Astrocyte (in vitro differentiated cells and primary cell): ENCODE data around the gene DNMT3B.

Experiments used
- EZH2 ChIP-seq: IDR thresholded peaks from 2 replicates; pipeline ENCODE4 v1.6.1; 2012; ENCODE audit warnings: mild to moderate bottlenecking, low read length, inconsistent platforms; ENCODE audit not compliant: insufficient read depth
- TF ChIP-seq, protein P1 (sequence below): IDR thresholded peaks from 2 replicates; pipeline ENCODE4 v1.5.1; 2011; ENCODE audit warnings: low read depth, mild to moderate bottlenecking, inconsistent platforms, low read length, moderate library complexity; ENCODE audit not compliant: insufficient read depth

- no peak for TF ChIP-seq EZH2
- TF ChIP-seq, protein P1, sequence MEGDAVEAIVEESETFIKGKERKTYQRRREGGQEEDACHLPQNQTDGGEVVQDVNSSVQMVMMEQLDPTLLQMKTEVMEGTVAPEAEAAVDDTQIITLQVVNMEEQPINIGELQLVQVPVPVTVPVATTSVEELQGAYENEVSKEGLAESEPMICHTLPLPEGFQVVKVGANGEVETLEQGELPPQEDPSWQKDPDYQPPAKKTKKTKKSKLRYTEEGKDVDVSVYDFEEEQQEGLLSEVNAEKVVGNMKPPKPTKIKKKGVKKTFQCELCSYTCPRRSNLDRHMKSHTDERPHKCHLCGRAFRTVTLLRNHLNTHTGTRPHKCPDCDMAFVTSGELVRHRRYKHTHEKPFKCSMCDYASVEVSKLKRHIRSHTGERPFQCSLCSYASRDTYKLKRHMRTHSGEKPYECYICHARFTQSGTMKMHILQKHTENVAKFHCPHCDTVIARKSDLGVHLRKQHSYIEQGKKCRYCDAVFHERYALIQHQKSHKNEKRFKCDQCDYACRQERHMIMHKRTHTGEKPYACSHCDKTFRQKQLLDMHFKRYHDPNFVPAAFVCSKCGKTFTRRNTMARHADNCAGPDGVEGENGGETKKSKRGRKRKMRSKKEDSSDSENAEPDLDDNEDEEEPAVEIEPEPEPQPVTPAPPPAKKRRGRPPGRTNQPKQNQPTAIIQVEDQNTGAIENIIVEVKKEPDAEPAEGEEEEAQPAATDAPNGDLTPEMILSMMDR = no peak
Observed at GRCh38 chr20:32741151-32741550, 21.0 kb upstream of the DNMT3B start.
